Upper lobe of left lung (tissue), 6 donors: ENCODE results near the gene DCDC2C. TPM values are rescaled to one million over a fixed set of nuclear protein-coding genes. Genes with fewer than 3 reads are reported as not detected.

ENCODE experiments used
- ATAC-seq, 2 donors: fragments of 200-7000 bp; cut with Tn5 transposase; one replicate each; pipeline ENCODE4 v1.9.1; 2022; ENCODE audit warnings: mild to moderate bottlenecking in 2 of 2, moderate library complexity in 2 of 2; ENCODE audit not compliant: low FRiP score in 2 of 2
- DNase-seq, 2 donors: peaks; one replicate each; pipeline ENCODE4 v3.0.0-alpha.2; 2019 to 2020
- H3K27ac ChIP-seq, 4 donors: fragments of 200-600 bp; sonication (generic); one replicate each; pipeline ENCODE4 v1.5.1; 2016 to 2019
- H3K27me3 ChIP-seq, 4 donors: fragments of 200-600 bp; sonication (generic); one replicate each; pipeline ENCODE4 v1.5.1; 2017 to 2019
- H3K36me3 ChIP-seq, 4 donors: fragments of 200-600 bp; sonication (generic); one replicate each; pipeline ENCODE4 v1.5.1; 2016 to 2019
- H3K4me1 ChIP-seq, 4 donors: fragments of 200-600 bp; sonication (generic); one replicate each; pipeline ENCODE4 v1.5.1; 2018 to 2019
- H3K4me3 ChIP-seq, 4 donors: fragments of 200-600 bp; sonication (generic); one replicate each; pipeline ENCODE4 v1.5.1; 2017 to 2019; ENCODE audit warnings: mild to moderate bottlenecking in 2 of 4, moderate library complexity in 1 of 4
- H3K9me3 ChIP-seq, 4 donors: fragments of 200-600 bp; sonication (generic); one replicate each; pipeline ENCODE4 v1.5.1; 2018 to 2019
- CTCF ChIP-seq, 6 experiments: fragments of 450-650 bp in 4 of 6; fragments of 200-600 bp in 2 of 6; sonication (generic) in 2 of 6; IDR thresholded peaks; one replicate each; pipeline ENCODE4 v1.5.1; 2016 to 2019; ENCODE audit warnings: antibody characterized with exemption in 6 of 6
- EP300 ChIP-seq, 4 donors: sonication (generic); formaldehyde crosslinking; IDR thresholded peaks; one replicate each; pipeline ENCODE4 v1.5.1; 2017; ENCODE audit warnings: antibody characterized with exemption in 4 of 4, control low read depth in 2 of 4
- POLR2A ChIP-seq, 4 donors: fragments of 450-650 bp; IDR thresholded peaks; one replicate each; pipeline ENCODE4 v1.5.1; 2016 to 2017; ENCODE audit warnings: antibody characterized with exemption in 4 of 4, mild to moderate bottlenecking in 2 of 4
- POLR2AphosphoS5 ChIP-seq, 2 donors: sonication (generic); formaldehyde crosslinking; IDR thresholded peaks; one replicate each; pipeline ENCODE4 v1.5.1; 2017; ENCODE audit warnings: antibody characterized with exemption in 2 of 2
- WGBS, 2 donors: methylation state at CpG; one replicate each; pipeline ENCODE4 v1.1.5; 2017 to 2018; 5-methylcytosine and 5-hydroxymethylcytosine counted together
- total RNA-seq, 6 donors: library from RNA; depleted of rRNA in 4 of 6; stranded (reverse); fragments of >200 nt in 4 of 6; gene quantifications; one replicate each; pipeline versions ENCODE4 v1.1.0 to v1.2.1, GENCODE V29; 2016 to 2021
- donor health status: DM: no; HTN: no; CAD: no; lungs with moderate emphysema.
- donor health status: DM: no; HTN: yes; CAD: no; lungs with severe emphysema.

The DCDC2C gene
- total RNA-seq, 6 donors from 2014 or later: not detected

GRCh38 chr2:3674066-3674845 lies 29.1 kb upstream of the DCDC2C start:
- DNase-seq: no peak
- H3K27me3 ChIP-seq: no peaks in the 10 kb centered on the region
- ATAC-seq: no peak
- no peak overlapping the region for H3K27ac ChIP-seq
- TF ChIP-seq POLR2AphosphoS5 (IDR thresholded peaks at IDR 0.05) (no peak), EP300 (IDR thresholded peaks at IDR 0.05) (no peak), POLR2A (IDR thresholded peaks at IDR 0.05) (no peak), CTCF (IDR thresholded peaks at IDR 0.05) (no peak)
- no peaks in the 10 kb centered on the region for H3K36me3 ChIP-seq
- H3K9me3 ChIP-seq: no peaks in the 10 kb centered on the region
- no peaks in the 10 kb centered on the region for H3K4me1 ChIP-seq
- no peak overlapping the region for H3K4me3 ChIP-seq
- 89 to 90% methylated on average over 8 to 9 of the region's 9 CpGs for WGBS, 2 donors

- Histone ChIP-seq H3K27me3 (no peaks in the 10 kb centered on the region), H3K9me3 (no peaks in the 10 kb centered on the region), H3K4me3 (no peak overlapping the region), H3K36me3 (no peaks in the 10 kb centered on the region), H3K4me1 (no peaks in the 10 kb centered on the region), H3K27ac (no peak overlapping the region)
- DNase-seq: no peak
- 88% methylated on average over 4 of the region's 4 CpGs for WGBS, 2 donors
- peak in 1 of 2 donors; percentile 8 for ATAC-seq
- TF ChIP-seq CTCF (IDR thresholded peaks at IDR 0.05) (no peak), POLR2AphosphoS5 (IDR thresholded peaks at IDR 0.05) (no peak), EP300 (IDR thresholded peaks at IDR 0.05) (no peak), POLR2A (IDR thresholded peaks at IDR 0.05) (no peak)
Observed at GRCh38 chr2:3675687-3676086, 27.7 kb upstream of the DCDC2C start.

GRCh38 chr2:3677436-3677835 lies 25.9 kb upstream of the DCDC2C start:
- Histone ChIP-seq H3K9me3 (no peaks in the 10 kb centered on the region), H3K36me3 (no peaks in the 10 kb centered on the region), H3K27me3 (no peaks in the 10 kb centered on the region), H3K4me1 (no peaks in the 10 kb centered on the region), H3K27ac (no peak overlapping the region), H3K4me3 (no peak overlapping the region)
- no peak for ATAC-seq
- 84 to 88% methylated on average over 6 to 9 of the region's 9 CpGs for WGBS, 2 donors
- DNase-seq: no peak
- TF ChIP-seq POLR2AphosphoS5 (IDR thresholded peaks at IDR 0.05) (no peak), EP300 (IDR thresholded peaks at IDR 0.05) (no peak)

GRCh38 chr2:3678212-3678611 lies 25.2 kb upstream of the DCDC2C start:
- Histone ChIP-seq H3K4me1 (no peaks in the 10 kb centered on the region), H3K36me3 (no peaks in the 10 kb centered on the region), H3K27ac (no peak overlapping the region), H3K27me3 (no peaks in the 10 kb centered on the region), H3K4me3 (no peak overlapping the region), H3K9me3 (no peaks in the 10 kb centered on the region)
- DNase-seq (no peak), ATAC-seq (no peak)
- WGBS, 2 donors: 70 to 80% methylated on average over 8 to 9 of the region's 9 CpGs
- no peak for TF ChIP-seq POLR2AphosphoS5 (IDR thresholded peaks at IDR 0.05)
- TF ChIP-seq POLR2A (IDR thresholded peaks at IDR 0.05): no peak
- TF ChIP-seq CTCF (IDR thresholded peaks at IDR 0.05): no peak
- no peak for TF ChIP-seq EP300 (IDR thresholded peaks at IDR 0.05)

- TF ChIP-seq POLR2A (IDR thresholded peaks at IDR 0.05) (no peak), CTCF (IDR thresholded peaks at IDR 0.05) (no peak), POLR2AphosphoS5 (IDR thresholded peaks at IDR 0.05) (no peak), EP300 (IDR thresholded peaks at IDR 0.05) (no peak)
- H3K4me1 ChIP-seq: peaks cover 0 to 3% (median 0%) of the 10 kb centered on the region in 4 donors
- no peaks in the 10 kb centered on the region for H3K27me3 ChIP-seq
- ATAC-seq (no peak), DNase-seq (no peak)
- H3K4me3 ChIP-seq: no peak overlapping the region
- H3K36me3 ChIP-seq: no peaks in the 10 kb centered on the region
- H3K27ac ChIP-seq: no peak overlapping the region
- 82 to 88% methylated on average over 2 of the region's 2 CpGs for WGBS, 2 donors
- no peaks in the 10 kb centered on the region for H3K9me3 ChIP-seq
Observed at GRCh38 chr2:3679180-3679579, 24.2 kb upstream of the DCDC2C start.
